ENCODE measurements around the gene SLC1A6. TPM values are rescaled to one million over a fixed set of nuclear protein-coding genes. Genes with fewer than 3 reads are reported as not detected.

SLC1A6 gene
- total and polyA plus RNA-seq, 4 donors = not detected

GRCh38 chr19:15015946-15016542 lies 36.4 kb upstream of the SLC1A6 start:
- Histone ChIP-seq H3K27me3 (ENCODE audit: control insufficient read depth in 4 of 4, insufficient read depth in 4 of 4, low read length in 3 of 4) (no peaks in the 10 kb centered on the region), H3K4me1 (ENCODE audit: control insufficient read depth in 4 of 4, insufficient read depth in 4 of 4, low read length in 3 of 4) (no peaks in the 10 kb centered on the region), H3K4me3 (ENCODE audit: low read depth in 1 of 3, low read length in 3 of 3) (no peak overlapping the region), H3K9ac (ENCODE audit: low read depth in 1 of 2, low read length in 2 of 2) (no peak overlapping the region), H3K9me3 (ENCODE audit: control insufficient read depth in 4 of 4, low read length in 3 of 4) (no peaks in the 10 kb centered on the region), H3K36me3 (ENCODE audit: control insufficient read depth in 4 of 4, insufficient read depth in 3 of 4, low read depth in 1 of 4, low read length in 3 of 4) (no peaks in the 10 kb centered on the region), H3K27ac (ENCODE audit: low read depth in 1 of 2, low read length in 2 of 2) (no peak overlapping the region)
- DNase-seq (ENCODE audit: low spot score) = no peak
- TF ChIP-seq FOXA1 (IDR thresholded peaks at IDR 0.05) (no peak), REST (IDR thresholded peaks at IDR 0.05) (peak; percentile 97)
- 35% methylated on average over 18 of the region's 18 CpGs for WGBS

GRCh38 chr19:15014579-15014978 lies 34.9 kb upstream of the SLC1A6 start:
- WGBS = 11% methylated on average over 11 of the region's 11 CpGs
- Histone ChIP-seq H3K36me3 (ENCODE audit: control insufficient read depth in 4 of 4, insufficient read depth in 3 of 4, low read depth in 1 of 4, low read length in 3 of 4) (no peaks in the 10 kb centered on the region), H3K27ac (ENCODE audit: low read depth in 1 of 2, low read length in 2 of 2) (no peak overlapping the region), H3K27me3 (ENCODE audit: control insufficient read depth in 4 of 4, insufficient read depth in 4 of 4, low read length in 3 of 4) (peaks cover 0 to 4% (median 0%) of the 10 kb centered on the region in 4 donors), H3K9me3 (ENCODE audit: control insufficient read depth in 4 of 4, low read length in 3 of 4) (no peaks in the 10 kb centered on the region), H3K4me3 (ENCODE audit: low read depth in 1 of 3, low read length in 3 of 3) (no peak overlapping the region), H3K4me1 (ENCODE audit: control insufficient read depth in 4 of 4, insufficient read depth in 4 of 4, low read length in 3 of 4) (no peaks in the 10 kb centered on the region), H3K9ac (ENCODE audit: low read depth in 1 of 2, low read length in 2 of 2) (no peak overlapping the region)
- TF ChIP-seq TAF1 (conservative IDR thresholded peaks at IDR 0.05) (no peak), GABPA (IDR thresholded peaks at IDR 0.05 in 1 of 2, conservative IDR thresholded peaks at IDR 0.05 in 1 of 2) (no peak), REST (IDR thresholded peaks at IDR 0.05) (peak; percentile 74), FOXA2 (IDR thresholded peaks at IDR 0.05) (no peak)
- DNase-seq (ENCODE audit: low spot score) = no peak

- Histone ChIP-seq H3K27me3 (ENCODE audit: control insufficient read depth in 4 of 4, insufficient read depth in 4 of 4, low read length in 3 of 4) (peaks cover 0 to 4% (median 0%) of the 10 kb centered on the region in 4 donors), H3K4me1 (ENCODE audit: control insufficient read depth in 4 of 4, insufficient read depth in 4 of 4, low read length in 3 of 4) (no peaks in the 10 kb centered on the region), H3K27ac (ENCODE audit: low read depth in 1 of 2, low read length in 2 of 2) (no peak overlapping the region), H3K9me3 (ENCODE audit: control insufficient read depth in 4 of 4, low read length in 3 of 4) (no peaks in the 10 kb centered on the region), H3K9ac (ENCODE audit: low read depth in 1 of 2, low read length in 2 of 2) (no peak overlapping the region), H3K36me3 (ENCODE audit: control insufficient read depth in 4 of 4, insufficient read depth in 3 of 4, low read depth in 1 of 4, low read length in 3 of 4) (no peaks in the 10 kb centered on the region), H3K4me3 (ENCODE audit: low read depth in 1 of 3, low read length in 3 of 3) (no peak overlapping the region)
- no peak for TF ChIP-seq ATF3 (IDR thresholded peaks at IDR 0.05)
- TF ChIP-seq RAD21 (IDR thresholded peaks at IDR 0.05) = no peak
- no peak for TF ChIP-seq EGR1 (IDR thresholded peaks at IDR 0.05; ENCODE audit: low read depth in 2 of 2)
- TF ChIP-seq GABPA (IDR thresholded peaks at IDR 0.05 in 1 of 2, conservative IDR thresholded peaks at IDR 0.05 in 1 of 2) = no peak
- no peak for TF ChIP-seq JUND (IDR thresholded peaks at IDR 0.05)
- TF ChIP-seq RXRA (IDR thresholded peaks at IDR 0.05) = no peak
- TF ChIP-seq SP1 (IDR thresholded peaks at IDR 0.05) = no peak
- no peak for TF ChIP-seq FOXA1 (IDR thresholded peaks at IDR 0.05)
- TF ChIP-seq HNF4A (conservative IDR thresholded peaks at IDR 0.05) = no peak
- no peak for DNase-seq (ENCODE audit: low spot score)
- 6% methylated on average over 73 of the region's 73 CpGs for WGBS
Observed at GRCh38 chr19:15010501-15011300, 31.0 kb upstream of the SLC1A6 start.
